ENCODE results near the gene CFD. TPM values are rescaled to one million over a fixed set of nuclear protein-coding genes. Genes with fewer than 3 reads are reported as not detected.
"Not testable (repeated sequence)": the region's sequence is repeated elsewhere in the genome, so short reads cannot be mapped to it uniquely, and the experiment has no call there.

CFD gene
- total RNA-seq, 4 donors from 2014 or later: 339 to 1,037 (median 506) TPM

DNA sequence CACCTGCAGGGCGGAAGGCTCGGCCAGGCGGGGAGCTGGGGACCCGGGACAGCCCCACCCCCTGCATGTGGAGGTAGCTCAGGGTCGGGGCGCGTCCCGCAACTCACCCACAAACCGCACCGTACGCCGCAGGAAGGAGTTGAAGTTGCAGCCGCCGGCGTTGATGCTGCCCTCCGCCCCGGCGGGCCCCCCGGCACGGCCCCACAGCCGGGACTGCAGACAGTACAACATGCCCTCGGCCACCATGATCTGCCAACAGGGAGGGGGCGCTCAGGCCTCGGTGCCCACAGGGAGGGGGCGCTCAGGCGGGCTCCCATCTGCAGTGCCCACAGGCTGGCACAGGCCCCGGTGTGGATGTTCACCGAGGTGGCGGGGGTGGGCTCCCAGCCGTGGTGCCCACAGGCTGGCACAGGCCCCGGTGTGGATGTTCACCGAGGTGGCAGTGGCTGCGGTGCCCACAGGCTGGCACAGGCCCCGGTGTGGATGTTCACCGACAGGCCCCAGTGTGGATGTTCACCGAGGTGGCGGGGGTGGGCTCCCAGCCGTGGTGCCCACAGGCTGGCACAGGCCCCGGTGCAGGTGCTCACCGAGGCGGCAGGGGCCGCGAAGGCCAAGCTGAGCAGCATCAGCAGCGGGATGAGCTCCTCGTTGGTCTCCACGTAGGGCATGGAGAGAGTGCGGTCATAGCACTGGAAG is 44.2 kb upstream of the CFD start:
- H3K4me1 ChIP-seq: no peaks in the 10 kb centered on the region
- H3K36me3 ChIP-seq: peaks cover 25 to 26% of the 10 kb centered on the region in 2 donors
- no peak overlapping the region for H3K4me3 ChIP-seq (replicated peaks in 1 of 3)
- no peaks in the 10 kb centered on the region for H3K9me3 ChIP-seq
- no peaks in the 10 kb centered on the region for H3K27me3 ChIP-seq
- intact Hi-C loops (cut with DNase I): no loop called here
- 90 to 93% methylated on average over 10 to 11 of the region's 47 CpGs for WGBS, 2 donors
- no peak for DNase-seq
- no peak overlapping the region for H3K27ac ChIP-seq
- TF ChIP-seq, protein P1, sequence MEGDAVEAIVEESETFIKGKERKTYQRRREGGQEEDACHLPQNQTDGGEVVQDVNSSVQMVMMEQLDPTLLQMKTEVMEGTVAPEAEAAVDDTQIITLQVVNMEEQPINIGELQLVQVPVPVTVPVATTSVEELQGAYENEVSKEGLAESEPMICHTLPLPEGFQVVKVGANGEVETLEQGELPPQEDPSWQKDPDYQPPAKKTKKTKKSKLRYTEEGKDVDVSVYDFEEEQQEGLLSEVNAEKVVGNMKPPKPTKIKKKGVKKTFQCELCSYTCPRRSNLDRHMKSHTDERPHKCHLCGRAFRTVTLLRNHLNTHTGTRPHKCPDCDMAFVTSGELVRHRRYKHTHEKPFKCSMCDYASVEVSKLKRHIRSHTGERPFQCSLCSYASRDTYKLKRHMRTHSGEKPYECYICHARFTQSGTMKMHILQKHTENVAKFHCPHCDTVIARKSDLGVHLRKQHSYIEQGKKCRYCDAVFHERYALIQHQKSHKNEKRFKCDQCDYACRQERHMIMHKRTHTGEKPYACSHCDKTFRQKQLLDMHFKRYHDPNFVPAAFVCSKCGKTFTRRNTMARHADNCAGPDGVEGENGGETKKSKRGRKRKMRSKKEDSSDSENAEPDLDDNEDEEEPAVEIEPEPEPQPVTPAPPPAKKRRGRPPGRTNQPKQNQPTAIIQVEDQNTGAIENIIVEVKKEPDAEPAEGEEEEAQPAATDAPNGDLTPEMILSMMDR (IDR thresholded peaks at IDR 0.05): no peak
- no peak for TF ChIP-seq POLR2A (IDR thresholded peaks at IDR 0.05)

DNA sequence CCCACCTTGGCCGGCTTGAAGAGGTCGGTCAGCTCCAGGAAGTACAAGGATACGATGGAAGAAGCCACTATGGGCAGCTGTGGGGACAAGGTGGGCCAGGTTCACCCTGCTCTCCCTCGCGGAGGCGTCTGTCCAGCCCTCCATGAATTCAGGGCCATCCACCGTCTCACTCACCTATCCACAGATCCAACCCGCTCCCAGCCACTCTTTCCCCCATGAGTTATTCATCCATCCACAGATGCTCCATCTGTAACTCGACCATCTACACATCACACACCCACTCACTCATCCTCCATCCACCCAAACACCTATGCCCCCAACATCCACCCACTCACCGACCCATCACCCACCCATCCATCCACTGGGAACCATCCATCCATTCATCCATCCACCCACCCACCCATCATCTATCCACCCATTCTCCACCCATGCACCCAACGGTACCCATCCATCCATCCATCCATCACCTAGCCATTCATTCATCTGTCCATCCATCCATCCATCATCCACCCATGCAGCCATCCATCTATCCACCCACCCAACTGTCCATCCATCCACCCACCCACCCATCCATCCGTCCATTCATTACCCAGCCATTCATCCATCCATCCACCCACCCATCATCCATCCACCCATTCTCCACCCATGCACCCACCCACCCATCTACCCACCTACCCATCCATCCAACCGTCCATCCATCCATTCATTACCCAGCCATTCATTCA is 43.5 kb upstream of the CFD start:
- Histone ChIP-seq H3K27me3 (no peaks in the 10 kb centered on the region), H3K9me3 (no peaks in the 10 kb centered on the region), H3K27ac (no peak overlapping the region), H3K4me3 (replicated peaks in 1 of 3) (no peak overlapping the region), H3K4me1 (no peaks in the 10 kb centered on the region), H3K36me3 (peaks cover 18 to 19% of the 10 kb centered on the region in 2 donors)
- DNase-seq: no peak
- TF ChIP-seq, protein P1 (IDR thresholded peaks at IDR 0.05): no peak
- TF ChIP-seq POLR2A (IDR thresholded peaks at IDR 0.05): no peak
- WGBS, 2 donors: 95 to 97% methylated on average over 12 to 13 of the region's 13 CpGs
- intact Hi-C loops (cut with DNase I): no loop called here

DNA sequence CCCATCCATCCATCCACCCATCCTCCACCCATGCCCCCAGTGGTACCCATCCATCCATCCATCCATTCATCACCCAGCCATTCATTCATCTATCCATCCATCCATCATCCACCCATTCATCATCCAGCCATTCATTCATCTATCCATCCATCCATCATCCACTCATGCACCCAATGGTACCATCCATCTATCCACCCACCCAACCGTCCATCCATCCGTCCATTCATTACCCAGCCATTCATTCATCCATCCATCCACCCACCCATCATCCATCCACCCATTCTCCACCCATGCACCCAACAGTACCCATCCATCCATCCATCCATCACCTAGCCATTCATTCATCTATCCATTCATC is 43.0 kb upstream of the CFD start:
- DNase-seq: no peak
- no peak overlapping the region for H3K27ac ChIP-seq
- TF ChIP-seq, protein P1 (IDR thresholded peaks at IDR 0.05): no peak
- TF ChIP-seq POLR2A (IDR thresholded peaks at IDR 0.05): no peak
- H3K4me3 ChIP-seq (replicated peaks in 1 of 3): no peak overlapping the region
- 92 to 95% methylated on average over 2 of the region's 2 CpGs for WGBS, 2 donors
- no peaks in the 10 kb centered on the region for H3K9me3 ChIP-seq
- H3K4me1 ChIP-seq: peaks cover 0 to 3% of the 10 kb centered on the region in 2 donors
- H3K36me3 ChIP-seq: peaks cover 12 to 14% of the 10 kb centered on the region in 2 donors
- no peaks in the 10 kb centered on the region for H3K27me3 ChIP-seq
- intact Hi-C loops (cut with DNase I): no loop called here

DNA sequence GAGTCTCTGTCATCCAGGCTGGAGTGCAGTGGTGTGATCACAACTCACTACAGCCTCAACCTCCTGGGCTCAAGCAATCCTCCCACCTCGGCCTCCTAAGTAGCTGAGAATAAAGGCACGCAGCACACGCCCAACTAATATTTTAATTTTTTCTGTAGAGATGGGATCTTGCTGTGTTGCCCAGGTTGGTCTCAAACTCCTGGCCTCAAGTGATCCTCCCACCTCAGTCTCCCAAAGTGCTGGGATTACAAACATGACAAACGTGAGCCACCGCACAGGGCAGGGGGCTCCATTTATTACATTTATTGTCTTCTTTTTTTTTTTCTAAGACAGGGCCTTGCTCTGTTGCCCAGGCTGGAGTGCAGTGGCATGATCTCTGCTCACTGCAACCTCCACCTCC is 39.3 kb upstream of the CFD start:
- DNase-seq; H3K9me3 ChIP-seq; H3K27ac ChIP-seq; intact Hi-C loops (cut with DNase I); H3K4me3 ChIP-seq (replicated peaks in 1 of 3); H3K36me3 ChIP-seq; H3K27me3 ChIP-seq: not testable (repeated sequence)
- 94 to 95% methylated on average over 5 of the region's 5 CpGs for WGBS, 2 donors
- peaks cover 0 to 13% of the 10 kb centered on the region in 2 donors for H3K4me1 ChIP-seq

DNA sequence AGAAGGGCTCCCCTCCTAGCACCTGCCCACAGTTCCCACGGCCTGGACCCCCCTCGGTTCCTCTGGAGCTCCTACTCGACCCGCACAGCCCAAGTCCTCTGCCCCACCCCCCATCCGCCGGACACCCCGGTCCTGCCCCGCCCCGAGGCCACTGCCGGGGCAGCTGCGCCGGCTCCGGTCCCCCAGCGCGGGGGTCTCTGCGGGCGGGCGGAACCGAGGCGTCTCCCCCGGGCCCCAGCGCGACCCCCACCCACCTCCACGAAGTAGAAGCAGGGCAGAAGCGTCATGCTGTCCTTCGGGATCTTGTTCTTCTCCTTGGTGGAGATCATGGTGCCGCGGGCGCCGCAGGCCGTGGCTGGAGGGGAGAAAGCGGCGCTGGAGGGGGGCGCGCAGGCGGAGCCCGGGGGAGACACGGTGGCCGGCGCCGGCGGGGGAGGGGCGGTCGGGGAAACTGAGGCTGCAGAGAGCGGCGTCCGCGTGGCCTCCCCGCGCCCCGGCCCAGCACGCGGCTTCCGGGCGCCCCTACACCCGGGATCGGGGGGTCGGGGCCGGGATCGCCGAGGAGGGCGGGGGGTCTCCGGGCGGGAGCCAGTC is 38.1 kb upstream of the CFD start:
- DNase-seq: no peak
- Histone ChIP-seq H3K36me3 (no peaks in the 10 kb centered on the region), H3K4me1 (peaks cover 0 to 13% of the 10 kb centered on the region in 2 donors), H3K4me3 (replicated peaks in 1 of 3) (peak overlapping the region in 1 of 3 donors; percentile 19), H3K9me3 (no peaks in the 10 kb centered on the region), H3K27ac (no peak overlapping the region), H3K27me3 (peaks cover 5% of the 10 kb centered on the region)
- TF ChIP-seq, protein P1 (IDR thresholded peaks at IDR 0.05): no peak
- TF ChIP-seq POLR2A (IDR thresholded peaks at IDR 0.05): no peak
- 5% methylated on average over 11 of the region's 64 CpGs; no CpG with 5 or more reads in 1 of the 2 donors for WGBS, 2 donors
- intact Hi-C loops (cut with DNase I): no loop called here
